K562 (cell line): ENCODE results near the gene RESP18. TPM values are rescaled to one million over a fixed set of nuclear protein-coding genes. Genes with fewer than 3 reads are reported as not detected.
"Not testable (repeated sequence)": the region's sequence is repeated elsewhere in the genome, so short reads cannot be mapped to it uniquely, and the experiment has no call there.

Source experiments
- ATAC-seq: fragments of 200-7000 bp; cut with Tn5 transposase; 3 replicates; pipeline ENCODE4 v1.9.1; 2020; ENCODE audit warnings: moderate library complexity
- BruUV-seq: library from RNA; stranded (reverse); fragments of 400-500 nt; replicated peaks from 2 replicates; lab custom pipeline; 2021; lab: Mats Ljungman, UMichigan
- CTCF ChIA-PET: fragments of 300-600 bp; formaldehyde crosslinking; extraction: SDS; loops from one replicate; lab custom pipeline; 2021; ENCODE audit warnings: low intra/inter-chr PET ratio; lab: Yijun Ruan, JAX
- POLR2A ChIA-PET: fragments of 300-600, 350-650 bp; sonication (Branson Sonifier 250); formaldehyde crosslinking; extraction: SDS; loops from one replicate; lab custom pipeline; 2021; ENCODE audit warnings: antibody characterized with exemption, inconsistent platforms; lab: Yijun Ruan, JAX
- DNase-seq, 4 experiments: peaks; one replicate each; pipeline versions ENCODE4 v3.0.0 to v3.0.0-alpha.2; 2011 to 2018; ENCODE audit warnings: low spot score in 3 of 4, mixed read lengths in 3 of 4; ENCODE audit errors: extremely low read depth in 1 of 4
- FAIRE-seq: peaks from 2 replicates; lab custom pipeline; 2011; peaks lifted over from hg19 to GRCh38; lab: Jason Lieb, UNC
- H2AFZ ChIP-seq: 2 replicates; pipeline ENCODE4 v1.6.0; 2011; ENCODE audit warnings: low read depth, low read length, control low read depth, inconsistent platforms
- H3K27ac ChIP-seq: fragments of 200-600 bp; 3 replicates; pipeline ENCODE4 v1.8.0; 2011; ENCODE audit warnings: low read depth, mild to moderate bottlenecking, control low read depth, inconsistent platforms, low read length, moderate library complexity, mixed read lengths; ENCODE audit errors: extremely low read depth
- H3K27me3 ChIP-seq, 2 experiments: fragments of 300-600 bp in 1 of 2; 2 replicates in 1 of 2; 3 replicates in 1 of 2; pipeline versions ENCODE4 v1.6.0 to v1.8.0; 2011; ENCODE audit warnings: inconsistent platforms in 2 of 2, low read length in 2 of 2, mild to moderate bottlenecking in 1 of 2, mixed read lengths in 1 of 2, moderate library complexity in 1 of 2; ENCODE audit not compliant: control insufficient read depth in 2 of 2, insufficient read depth in 2 of 2
- H3K36me3 ChIP-seq: fragments of 300-600 bp; 3 replicates; pipeline ENCODE4 v1.8.0; 2011; ENCODE audit warnings: mild to moderate bottlenecking, low read length, inconsistent platforms; ENCODE audit not compliant: control insufficient read depth, insufficient read depth
- H3K4me1 ChIP-seq, 2 experiments: fragments of 200-600 bp in 1 of 2; replicated peaks in 1 of 2; 2 replicates in 1 of 2; 3 replicates in 1 of 2; pipeline versions ENCODE4 v1.5.1 to v1.8.0; 2011; ENCODE audit warnings: inconsistent platforms in 2 of 2, low read length in 2 of 2, mild to moderate bottlenecking in 1 of 2, mixed read lengths in 1 of 2, moderate library complexity in 1 of 2; ENCODE audit not compliant: control insufficient read depth in 2 of 2, insufficient read depth in 2 of 2
- H3K4me2 ChIP-seq: 2 replicates; pipeline ENCODE4 v1.6.1; 2011; ENCODE audit warnings: low read length, control low read depth, inconsistent platforms, mixed read lengths; ENCODE audit not compliant: insufficient read depth
- H3K4me3 ChIP-seq: fragments of 200-600 bp; sonication (generic), shearing (Covaris generic); 2 replicates; pipeline ENCODE4 v1.5.1; 2016; ENCODE audit warnings: control low read depth, inconsistent platforms
- H3K79me2 ChIP-seq: fragments of 200-600 bp; 3 replicates; pipeline ENCODE4 v1.8.0; 2011; ENCODE audit warnings: low read length, inconsistent platforms; ENCODE audit not compliant: control insufficient read depth, insufficient read depth
- H3K9ac ChIP-seq, 2 experiments: 2 replicates each; pipeline versions ENCODE4 v1.6.0 to v1.6.1; 2011; ENCODE audit warnings: low read depth in 2 of 2, low read length in 2 of 2, control low read depth in 1 of 2, inconsistent platforms in 1 of 2, mild to moderate bottlenecking in 1 of 2, mixed read lengths in 1 of 2; ENCODE audit not compliant: insufficient read depth in 1 of 2
- H3K9me1 ChIP-seq: one replicate; pipeline ENCODE4 v1.6.0; 2011; ENCODE audit warnings: inconsistent platforms, mild to moderate bottlenecking, low read length, moderate library complexity; ENCODE audit not compliant: control insufficient read depth, insufficient read depth
- H3K9me3 ChIP-seq: replicated peaks from 2 replicates; pipeline ENCODE4 v1.5.1; 2011; ENCODE audit warnings: low read depth, low read length, inconsistent platforms; ENCODE audit not compliant: control insufficient read depth, insufficient read depth
- H4K20me1 ChIP-seq: replicated peaks from 2 replicates; pipeline ENCODE4 v1.6.1; 2011; ENCODE audit warnings: low read length, inconsistent platforms, mixed read lengths; ENCODE audit not compliant: control insufficient read depth, insufficient read depth
- CTCF ChIP-seq, 3 experiments: IDR thresholded peaks in 2 of 3; conservative IDR thresholded peaks in 1 of 3; 2 replicates each; pipeline ENCODE4 v1.5.1; 2011 to 2012; ENCODE audit warnings: low read length in 3 of 3, mild to moderate bottlenecking in 3 of 3, control low read depth in 2 of 3, improper control_type of control experiment in 1 of 3, inconsistent platforms in 1 of 3, low read depth in 1 of 3, mixed read lengths in 1 of 3, moderate library complexity in 1 of 3; ENCODE audit not compliant: insufficient read depth in 2 of 3
- ZNF263 ChIP-seq: sonication (generic); formaldehyde crosslinking; IDR thresholded peaks from 2 replicates; pipeline ENCODE4 v1.8.0; 2022; ENCODE audit warnings: mild to moderate bottlenecking, missing genetic modification reagents, borderline replicate concordance
- WGBS: fragments of 100-300 bp; shearing (Covaris generic); methylation state at CpG from one replicate; pipeline ENCODE4 v1.1.6; 2016; ENCODE audit warnings: low coverage, mixed read lengths; ENCODE audit not compliant: insufficient coverage; ENCODE audit errors: missing lambda C conversion rate; 5-methylcytosine and 5-hydroxymethylcytosine counted together
- in situ Hi-C: fragments of 300-500 bp; cut with MboI; formaldehyde crosslinking; loops from 4 replicates; pipeline ENCODE4 v1.15.0; 2018; ENCODE audit warnings: inconsistent platforms, mixed read lengths
- intact Hi-C: fragments of 100-400 bp; cut with micrococcal nuclease; formaldehyde crosslinking; loops from 2 replicates; pipeline ENCODE4 v1.14.2; 2022
- polyA plus RNA-seq, 8 experiments: library from polyadenylated mRNA; depleted of rRNA in 4 of 8; stranded (reverse) in 5 of 8; unstranded in 3 of 8; fragments of >200 nt; fragmentation: Nextera tagmentation in 2 of 8; fragmentation: Illumina TruSeq in 1 of 8; extraction: Ambion mirVana in 2 of 8; extraction: Trizol in 1 of 8; gene quantifications; 2 replicates each; pipeline versions ENCODE4 v1.2.1 to v1.2.3, GENCODE V29; 2011 to 2014; ENCODE audit warnings: inconsistent platforms in 1 of 8, missing spikeins in 1 of 8
- total RNA-seq, 7 experiments: library from RNA; depleted of rRNA in 6 of 7; stranded (reverse); fragments of >200 nt in 6 of 7; fragmentation: Illumina TruSeq in 2 of 7; extraction: Trizol in 2 of 7; gene quantifications; 2 replicates each; pipeline versions ENCODE4 v1.2.1 to v1.2.3, GENCODE V29; 2011 to 2021; ENCODE audit warnings: low replicate concordance in 1 of 7

Gene RESP18
- total and polyA plus RNA-seq, 9 of the 15 experiments (the other 6 are each of a cell fraction or from before 2014, with no cell fraction given) = not detected

- no peak for TF ChIP-seq ZNF263
Observed at GRCh38 chr2:219287580-219288265, 44.8 kb downstream of the RESP18 start (continued).

- WGBS = 80% methylated on average over 1 of the region's 6 CpGs
- POLR2A ChIA-PET = not testable (repeated sequence)
Observed at GRCh38 chr2:219287116-219287440, 45.5 kb downstream of the RESP18 start.

More at GRCh38 chr2:219287116-219287440, 45.5 kb downstream of the RESP18 start:
- intact Hi-C loops, BruUV-seq, H4K20me1 ChIP-seq, H3K9ac ChIP-seq, DNase-seq, H3K79me2 ChIP-seq, FAIRE-seq, H3K4me3 ChIP-seq, H3K9me1 ChIP-seq, H3K9me3 ChIP-seq, in situ Hi-C loops, CTCF ChIA-PET, H3K4me2 ChIP-seq, H3K36me3 ChIP-seq: not testable (repeated sequence)
- H2AFZ ChIP-seq = peak overlapping the region; percentile 91; the same call in 1 of the 2 replicates
- ATAC-seq = peak; percentile 18
- H3K27ac ChIP-seq = peak overlapping the region; percentile 19; the same call in 1 of the 3 replicates
- TF ChIP-seq CTCF (IDR thresholded peaks at IDR 0.05 in 2 of 3, conservative IDR thresholded peaks at IDR 0.05 in 1 of 3; ENCODE audit: insufficient read depth in 2 of 3, low read depth in 1 of 3, low read length in 3 of 3) = peak in 1 of 3 experiments; percentile 21; a peak in 1 of 6 replicates
- TF ChIP-seq, all 486 proteins: peak for 1; not testable (repeated sequence) for 485
- peaks cover 34 to 67% of the 10 kb centered on the region in 2 experiments for H3K4me1 ChIP-seq
- not testable (repeated sequence) for H3K27me3 ChIP-seq
